Tibial nerve (tissue), 3 donors: ENCODE results near the gene OR1F1.

Experiments
- POLR2A ChIP-seq, 2 donors: fragments of 450-650 bp; IDR thresholded peaks; one replicate each; pipeline ENCODE4 v1.6.1; 2017; ENCODE audit warnings: antibody characterized with exemption in 2 of 2, mild to moderate bottlenecking in 2 of 2, moderate library complexity in 2 of 2
- TF ChIP-seq, protein P1 (sequence below), 5 experiments: fragments of 200-600 bp in 3 of 5; fragments of 450-650 bp in 2 of 5; sonication (generic) in 3 of 5; IDR thresholded peaks; one replicate each; pipeline ENCODE4 v1.5.1; 2016 to 2019; ENCODE audit warnings: antibody characterized with exemption in 5 of 5, mild to moderate bottlenecking in 3 of 5, moderate library complexity in 2 of 5

DNA sequence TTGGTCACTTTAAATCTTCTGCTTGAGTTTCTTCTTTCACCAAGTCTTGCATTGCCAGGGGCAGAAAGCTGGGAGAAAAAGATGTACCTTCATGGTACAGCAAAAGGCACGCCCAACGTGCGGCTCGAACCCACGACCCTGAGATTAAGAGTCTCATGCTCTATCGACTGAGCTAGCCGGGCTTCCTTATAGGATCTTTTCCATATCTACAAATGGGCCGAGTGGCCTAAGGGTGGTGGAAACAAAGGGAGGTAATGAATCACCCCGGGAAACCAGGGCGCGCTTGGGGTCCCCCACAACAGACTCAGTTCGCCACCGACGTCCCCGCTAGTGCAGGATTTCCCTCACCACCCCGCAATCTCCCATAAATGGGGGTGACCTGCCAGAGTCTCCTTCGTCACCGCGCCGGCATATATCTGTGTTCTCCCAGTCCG lies 7.5 kb upstream of the OR1F1 start:
- TF ChIP-seq, protein P1, sequence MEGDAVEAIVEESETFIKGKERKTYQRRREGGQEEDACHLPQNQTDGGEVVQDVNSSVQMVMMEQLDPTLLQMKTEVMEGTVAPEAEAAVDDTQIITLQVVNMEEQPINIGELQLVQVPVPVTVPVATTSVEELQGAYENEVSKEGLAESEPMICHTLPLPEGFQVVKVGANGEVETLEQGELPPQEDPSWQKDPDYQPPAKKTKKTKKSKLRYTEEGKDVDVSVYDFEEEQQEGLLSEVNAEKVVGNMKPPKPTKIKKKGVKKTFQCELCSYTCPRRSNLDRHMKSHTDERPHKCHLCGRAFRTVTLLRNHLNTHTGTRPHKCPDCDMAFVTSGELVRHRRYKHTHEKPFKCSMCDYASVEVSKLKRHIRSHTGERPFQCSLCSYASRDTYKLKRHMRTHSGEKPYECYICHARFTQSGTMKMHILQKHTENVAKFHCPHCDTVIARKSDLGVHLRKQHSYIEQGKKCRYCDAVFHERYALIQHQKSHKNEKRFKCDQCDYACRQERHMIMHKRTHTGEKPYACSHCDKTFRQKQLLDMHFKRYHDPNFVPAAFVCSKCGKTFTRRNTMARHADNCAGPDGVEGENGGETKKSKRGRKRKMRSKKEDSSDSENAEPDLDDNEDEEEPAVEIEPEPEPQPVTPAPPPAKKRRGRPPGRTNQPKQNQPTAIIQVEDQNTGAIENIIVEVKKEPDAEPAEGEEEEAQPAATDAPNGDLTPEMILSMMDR (IDR thresholded peaks at IDR 0.05): no peak
- TF ChIP-seq POLR2A (IDR thresholded peaks at IDR 0.05): no peak
